Retinal pigment epithelial cell (primary cell): ENCODE data around the gene BCL2.
A peak's percentile ranks its signal among the peaks of the same experiment; 100 is the strongest.

Source experiments
- DNase-seq: peaks from one replicate; pipeline ENCODE4 v3.0.0-alpha.2; 2010; ENCODE audit warnings: low read depth
- H3K4me3 ChIP-seq: 2 replicates; pipeline ENCODE4 v1.5.1; 2011; ENCODE audit warnings: mild to moderate bottlenecking, low read length, control low read depth, moderate library complexity
- CTCF ChIP-seq: conservative IDR thresholded peaks from 2 replicates; pipeline ENCODE4 v1.5.1; 2011; ENCODE audit warnings: low read depth, low read length, control low read depth, inconsistent platforms

Gene BCL2

GRCh38 chr18:63082366-63083019 lies 237.1 kb downstream of the BCL2 start:
- no peak for DNase-seq
- H3K4me3 ChIP-seq: no peak overlapping the region
- no peak for TF ChIP-seq CTCF

GRCh38 chr18:63079114-63079513 lies 240.5 kb downstream of the BCL2 start:
- DNase-seq: no peak
- H3K4me3 ChIP-seq: no peak overlapping the region
- TF ChIP-seq CTCF: no peak

- TF ChIP-seq CTCF: no peak
- DNase-seq: no peak
- no peak overlapping the region for H3K4me3 ChIP-seq
Measured at GRCh38 chr18:63078471-63078870, 241.1 kb downstream of the BCL2 start.

- peak overlapping the region; percentile 49 for H3K4me3 ChIP-seq
- no peak for DNase-seq
- no peak for TF ChIP-seq CTCF
Measured at GRCh38 chr18:63074981-63075404, 244.6 kb downstream of the BCL2 start.

GRCh38 chr18:63073481-63073880 lies 246.1 kb downstream of the BCL2 start:
- no peak for DNase-seq
- no peak for TF ChIP-seq CTCF
- no peak overlapping the region for H3K4me3 ChIP-seq
